Measurements from ENCODE around the gene XK. TPM values are rescaled to one million over a fixed set of nuclear protein-coding genes. Genes with fewer than 3 reads are reported as not detected.

Gene XK
- total and polyA plus RNA-seq, 2 of the 4 experiments (the other 2 are of a cell fraction) = under 0.01 to 0.02 TPM

DNA sequence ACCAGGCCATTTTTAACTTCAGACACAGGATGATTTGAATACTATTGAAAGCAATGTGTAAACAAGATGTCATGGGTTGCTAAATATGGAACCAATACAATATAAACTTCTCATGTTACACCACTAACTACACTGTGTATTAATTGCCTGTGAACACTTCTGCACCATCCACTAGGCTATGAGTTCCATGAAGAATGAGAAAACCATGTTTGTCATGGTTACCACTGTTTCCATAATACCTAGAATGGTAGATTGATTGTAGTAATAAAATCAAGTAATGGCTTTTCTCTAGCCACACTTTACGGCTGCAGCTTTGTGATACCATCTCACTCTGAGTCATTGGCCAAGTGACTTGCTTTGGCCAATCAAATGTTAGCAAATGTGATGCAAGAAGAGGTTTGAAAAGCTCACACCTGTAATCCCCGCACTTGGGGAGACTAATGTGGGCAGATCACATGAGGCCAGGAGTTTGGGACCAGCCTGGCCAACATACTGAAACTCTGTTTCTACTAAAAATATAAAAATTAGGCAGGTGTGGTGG is 74.4 kb downstream of the XK start:
- Histone ChIP-seq H3K27ac (ENCODE audit: insufficient read depth, low read length) (no peak overlapping the region), H3K23ac (ENCODE audit: low read depth, low read length) (no peak overlapping the region), H4K8ac (ENCODE audit: low read depth in 2 of 2, low read length in 2 of 2) (no peak overlapping the region), H4K20me1 (ENCODE audit: insufficient read depth, low read length) (no peaks in the 10 kb centered on the region), H3K9me3 (ENCODE audit: control insufficient read depth, insufficient read depth, low read length) (no peaks in the 10 kb centered on the region), H3K14ac (replicated peaks; ENCODE audit: low read depth, low read length) (no peak overlapping the region), H2BK20ac (ENCODE audit: low read depth, low read length) (no peak overlapping the region), H2AFZ (replicated peaks; ENCODE audit: low read length, poor library complexity) (no peak overlapping the region), H4K5ac (ENCODE audit: low read depth, low read length) (no peak overlapping the region), H3K36me3 (ENCODE audit: control insufficient read depth, insufficient read depth, low read length) (no peaks in the 10 kb centered on the region), H3K4ac (ENCODE audit: low read depth, low read length) (no peak overlapping the region), H3K9me1 (ENCODE audit: insufficient read depth, low read length) (no peaks in the 10 kb centered on the region), H3K56ac (ENCODE audit: extremely low read depth, insufficient read depth, low read length) (no peak overlapping the region), H3K4me2 (ENCODE audit: low read depth, low read length) (no peak overlapping the region), H3K4me1 (ENCODE audit: control insufficient read depth, insufficient read depth, low read length) (no peaks in the 10 kb centered on the region), H3K79me1 (ENCODE audit: low read depth in 1 of 2, low read length in 2 of 2) (no peaks in the 10 kb centered on the region), H2BK120ac (ENCODE audit: low read depth, low read length) (no peak overlapping the region), H2AK5ac (ENCODE audit: low read depth, low read length) (no peak overlapping the region), H4K91ac (ENCODE audit: insufficient read depth, low read depth, low read length) (no peak overlapping the region), H3K4me3 (ENCODE audit: insufficient read depth, low read depth, low read length) (no peak overlapping the region), H2BK5ac (ENCODE audit: low read depth, low read length, poor library complexity, severe bottlenecking) (no peak overlapping the region), H3K18ac (ENCODE audit: low read depth, low read length) (no peak overlapping the region), H2BK15ac (ENCODE audit: low read depth, low read length) (no peak overlapping the region), H2AK9ac (replicated peaks; ENCODE audit: low read depth, low read length, poor library complexity) (no peak overlapping the region), H3K27me3 (ENCODE audit: control insufficient read depth, insufficient read depth, low read length) (peaks cover 5% of the 10 kb centered on the region), H3K9ac (ENCODE audit: low read depth, low read length) (no peak overlapping the region)
- intact Hi-C loops (cut with micrococcal nuclease) (no loop called here), dilution Hi-C loops (cut with HindIII; ENCODE audit: low sequenced_read_pairs, unreplicated experiment) (no loop called here), in situ Hi-C loops (cut with MboI; ENCODE audit: low sequenced_read_pairs) (no loop called here)
- no TSS peak for BruUV-seq (replicated peaks)
- WGBS, 2 experiments (ENCODE audit: extremely low coverage in 2 of 2, insufficient read length in 1 of 2) = no CpG with 5 or more reads among the region's 2 CpGs
- TF ChIP-seq MAZ (IDR thresholded peaks at IDR 0.05; ENCODE audit: borderline replicate concordance, low read depth, low read length) = no peak
- TF ChIP-seq BHLHE40 (IDR thresholded peaks at IDR 0.05; ENCODE audit: low read depth, low read length) = no peak
- no peak for TF ChIP-seq NFE2L2 (IDR thresholded peaks at IDR 0.05; ENCODE audit: low read depth, low read length)
- TF ChIP-seq RCOR1 (IDR thresholded peaks at IDR 0.05; ENCODE audit: insufficient replicate concordance, low read length) = no peak
- TF ChIP-seq, protein P1, sequence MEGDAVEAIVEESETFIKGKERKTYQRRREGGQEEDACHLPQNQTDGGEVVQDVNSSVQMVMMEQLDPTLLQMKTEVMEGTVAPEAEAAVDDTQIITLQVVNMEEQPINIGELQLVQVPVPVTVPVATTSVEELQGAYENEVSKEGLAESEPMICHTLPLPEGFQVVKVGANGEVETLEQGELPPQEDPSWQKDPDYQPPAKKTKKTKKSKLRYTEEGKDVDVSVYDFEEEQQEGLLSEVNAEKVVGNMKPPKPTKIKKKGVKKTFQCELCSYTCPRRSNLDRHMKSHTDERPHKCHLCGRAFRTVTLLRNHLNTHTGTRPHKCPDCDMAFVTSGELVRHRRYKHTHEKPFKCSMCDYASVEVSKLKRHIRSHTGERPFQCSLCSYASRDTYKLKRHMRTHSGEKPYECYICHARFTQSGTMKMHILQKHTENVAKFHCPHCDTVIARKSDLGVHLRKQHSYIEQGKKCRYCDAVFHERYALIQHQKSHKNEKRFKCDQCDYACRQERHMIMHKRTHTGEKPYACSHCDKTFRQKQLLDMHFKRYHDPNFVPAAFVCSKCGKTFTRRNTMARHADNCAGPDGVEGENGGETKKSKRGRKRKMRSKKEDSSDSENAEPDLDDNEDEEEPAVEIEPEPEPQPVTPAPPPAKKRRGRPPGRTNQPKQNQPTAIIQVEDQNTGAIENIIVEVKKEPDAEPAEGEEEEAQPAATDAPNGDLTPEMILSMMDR (conservative IDR thresholded peaks at IDR 0.05; ENCODE audit: low read depth, low read length) = no peak
- TF ChIP-seq CHD1 (IDR thresholded peaks at IDR 0.05; ENCODE audit: low read depth, low read length) = no peak
- no peak for TF ChIP-seq SMC3 (IDR thresholded peaks at IDR 0.05; ENCODE audit: low read depth, low read length)
- TF ChIP-seq RFX5 (IDR thresholded peaks at IDR 0.05; ENCODE audit: low read depth, low read length) = no peak
- TF ChIP-seq, protein P2, sequence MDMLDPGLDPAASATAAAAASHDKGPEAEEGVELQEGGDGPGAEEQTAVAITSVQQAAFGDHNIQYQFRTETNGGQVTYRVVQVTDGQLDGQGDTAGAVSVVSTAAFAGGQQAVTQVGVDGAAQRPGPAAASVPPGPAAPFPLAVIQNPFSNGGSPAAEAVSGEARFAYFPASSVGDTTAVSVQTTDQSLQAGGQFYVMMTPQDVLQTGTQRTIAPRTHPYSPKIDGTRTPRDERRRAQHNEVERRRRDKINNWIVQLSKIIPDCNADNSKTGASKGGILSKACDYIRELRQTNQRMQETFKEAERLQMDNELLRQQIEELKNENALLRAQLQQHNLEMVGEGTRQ (IDR thresholded peaks at IDR 0.05; ENCODE audit: low read depth, low read length) = no peak
- no peak for TF ChIP-seq RAD21 (IDR thresholded peaks at IDR 0.05; ENCODE audit: low read length)
- DNase-seq = no peak
- POLR2A ChIA-PET (ENCODE audit: unreplicated experiment) = no interaction called here
- ATAC-seq (ENCODE audit: low read depth) = no peak
- CTCF ChIA-PET = interaction anchor here (0.6 kb wide), 1 partner anchor 721 kb away, joined by 3 read pairs; no protein-coding TSS in a partner anchor
